Endodermal cell (in vitro differentiated cells): Measurements from ENCODE around the gene XPO4. TPM values are rescaled to one million over a fixed set of nuclear protein-coding genes. Genes with fewer than 3 reads are reported as not detected.

Experiments
- DNase-seq: peaks from one replicate; pipeline ENCODE4 v3.0.0-alpha.2; 2017
- H3K27ac ChIP-seq: 2 replicates; pipeline ENCODE4 v1.5.1; 2013; ENCODE audit warnings: mild to moderate bottlenecking, low read depth, low read length, moderate library complexity
- H3K27me3 ChIP-seq: 2 replicates; pipeline ENCODE4 v1.6.1; 2013; ENCODE audit warnings: mild to moderate bottlenecking, low read length, moderate library complexity; ENCODE audit not compliant: insufficient read depth, control insufficient read depth, poor library complexity, severe bottlenecking
- H3K36me3 ChIP-seq: 2 replicates; pipeline ENCODE4 v1.7.0; 2013; ENCODE audit warnings: mild to moderate bottlenecking, low read length, moderate library complexity; ENCODE audit not compliant: control insufficient read depth, insufficient read depth
- H3K4me1 ChIP-seq: one replicate; pipeline ENCODE4 v1.7.0; 2013; ENCODE audit warnings: low read length; ENCODE audit not compliant: control insufficient read depth, insufficient read depth
- H3K4me3 ChIP-seq: 2 replicates; pipeline ENCODE4 v1.5.1; 2013; ENCODE audit warnings: mild to moderate bottlenecking, low read length, moderate library complexity
- H3K9ac ChIP-seq: 2 replicates; pipeline ENCODE4 v1.6.1; 2013; ENCODE audit warnings: mild to moderate bottlenecking, low read length, moderate library complexity; ENCODE audit not compliant: poor library complexity, severe bottlenecking; ENCODE audit errors: extremely low read depth
- H3K9me3 ChIP-seq: 2 replicates; pipeline ENCODE4 v1.6.1; 2013; ENCODE audit warnings: mild to moderate bottlenecking, low read length, moderate library complexity; ENCODE audit not compliant: control insufficient read depth
- H3K27ac Mint-ChIP-seq: 2 replicates; pipeline ENCODE4 v1.8.0; 2020; ENCODE audit warnings: mixed read lengths
- H3K27me3 Mint-ChIP-seq: 2 replicates; pipeline ENCODE4 v1.8.0; 2021; ENCODE audit warnings: mild to moderate bottlenecking, mixed read lengths; ENCODE audit not compliant: insufficient read depth
- H3K36me3 Mint-ChIP-seq: 2 replicates; pipeline ENCODE4 v1.8.0; 2020; ENCODE audit warnings: low read depth, mixed read lengths
- H3K4me1 Mint-ChIP-seq: 2 replicates; pipeline ENCODE4 v1.8.0; 2020; ENCODE audit warnings: mixed read lengths
- H3K4me3 Mint-ChIP-seq: 2 replicates; pipeline ENCODE4 v1.8.0; 2020; ENCODE audit warnings: mild to moderate bottlenecking, moderate library complexity, mixed read lengths
- H3K9me3 Mint-ChIP-seq: 2 replicates; pipeline ENCODE4 v1.8.0; 2020; ENCODE audit warnings: mild to moderate bottlenecking, mixed read lengths
- WGBS, 2 experiments: methylation state at CpG; one replicate each; pipeline versions ENCODE4 v1.1.5 to v1.1.7; 2013; ENCODE audit warnings: missing lambda C conversion rate in 2 of 2, mixed read lengths in 1 of 2; ENCODE audit not compliant: insufficient coverage in 1 of 2, insufficient read length in 1 of 2; 5-methylcytosine and 5-hydroxymethylcytosine counted together
- total RNA-seq, 2 donors: library from RNA; stranded (reverse); fragmentation: NEBNext Ultra II Directional in 1 of 2; extraction: Animal tissue kit (Norgen Biotek cat#: 25700) in 1 of 2; gene quantifications; 2 replicates in 1 of 2; 3 replicates in 1 of 2; pipeline ENCODE4 v1.2.1, GENCODE V29; 2021
- TF ChIP-seq, protein P1 (sequence below): fragments of 200-600 bp; sonication (generic); conservative IDR thresholded peaks from 2 replicates; pipeline ENCODE4 v1.5.0; 2021; ENCODE audit warnings: antibody characterized with exemption, mild to moderate bottlenecking

Gene XPO4
- total RNA-seq, 2 donors from 2014 or later, result 28.8 to 32.0 TPM

DNA sequence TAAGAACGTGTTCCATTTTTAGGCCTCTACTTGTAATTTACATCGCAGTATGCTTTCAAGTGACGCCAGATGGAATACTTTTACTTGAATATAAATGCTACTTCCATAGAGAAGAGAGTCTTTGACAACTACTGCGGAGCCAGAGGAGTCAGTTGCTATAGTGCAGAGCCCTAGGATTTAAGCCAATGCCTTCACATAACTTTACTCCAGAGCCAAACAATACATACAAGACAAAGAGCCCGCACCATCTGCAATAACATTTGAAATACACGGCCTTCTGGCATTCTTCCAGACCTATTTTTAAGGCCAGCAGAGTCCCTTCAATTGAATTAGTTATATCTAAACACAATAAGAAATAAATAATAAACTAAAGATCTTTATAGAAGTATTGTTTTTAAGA, 59.4 kb downstream of the XPO4 start:
- no peak for DNase-seq
- no peaks in the 10 kb centered on the region for H3K9me3 Mint-ChIP-seq
- Histone ChIP-seq H3K36me3 (peaks cover 23% of the 10 kb centered on the region), H3K4me1 (peaks cover 13% of the 10 kb centered on the region), H3K27me3 (no peaks in the 10 kb centered on the region), H3K9me3 (no peaks in the 10 kb centered on the region), H3K4me3 (no peak overlapping the region), H3K9ac (no peak overlapping the region), H3K27ac (no peak overlapping the region)
- H3K4me1 Mint-ChIP-seq, result peaks cover 16% of the 10 kb centered on the region
- H3K27me3 Mint-ChIP-seq, result no peaks in the 10 kb centered on the region
- H3K27ac Mint-ChIP-seq, result no peak overlapping the region
- 91 to 95% methylated on average over 4 to 6 of the region's 6 CpGs for WGBS, 2 experiments
- TF ChIP-seq, protein P1, sequence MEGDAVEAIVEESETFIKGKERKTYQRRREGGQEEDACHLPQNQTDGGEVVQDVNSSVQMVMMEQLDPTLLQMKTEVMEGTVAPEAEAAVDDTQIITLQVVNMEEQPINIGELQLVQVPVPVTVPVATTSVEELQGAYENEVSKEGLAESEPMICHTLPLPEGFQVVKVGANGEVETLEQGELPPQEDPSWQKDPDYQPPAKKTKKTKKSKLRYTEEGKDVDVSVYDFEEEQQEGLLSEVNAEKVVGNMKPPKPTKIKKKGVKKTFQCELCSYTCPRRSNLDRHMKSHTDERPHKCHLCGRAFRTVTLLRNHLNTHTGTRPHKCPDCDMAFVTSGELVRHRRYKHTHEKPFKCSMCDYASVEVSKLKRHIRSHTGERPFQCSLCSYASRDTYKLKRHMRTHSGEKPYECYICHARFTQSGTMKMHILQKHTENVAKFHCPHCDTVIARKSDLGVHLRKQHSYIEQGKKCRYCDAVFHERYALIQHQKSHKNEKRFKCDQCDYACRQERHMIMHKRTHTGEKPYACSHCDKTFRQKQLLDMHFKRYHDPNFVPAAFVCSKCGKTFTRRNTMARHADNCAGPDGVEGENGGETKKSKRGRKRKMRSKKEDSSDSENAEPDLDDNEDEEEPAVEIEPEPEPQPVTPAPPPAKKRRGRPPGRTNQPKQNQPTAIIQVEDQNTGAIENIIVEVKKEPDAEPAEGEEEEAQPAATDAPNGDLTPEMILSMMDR, result no peak
- no peak overlapping the region for H3K4me3 Mint-ChIP-seq
- peaks cover 23% of the 10 kb centered on the region for H3K36me3 Mint-ChIP-seq

DNA sequence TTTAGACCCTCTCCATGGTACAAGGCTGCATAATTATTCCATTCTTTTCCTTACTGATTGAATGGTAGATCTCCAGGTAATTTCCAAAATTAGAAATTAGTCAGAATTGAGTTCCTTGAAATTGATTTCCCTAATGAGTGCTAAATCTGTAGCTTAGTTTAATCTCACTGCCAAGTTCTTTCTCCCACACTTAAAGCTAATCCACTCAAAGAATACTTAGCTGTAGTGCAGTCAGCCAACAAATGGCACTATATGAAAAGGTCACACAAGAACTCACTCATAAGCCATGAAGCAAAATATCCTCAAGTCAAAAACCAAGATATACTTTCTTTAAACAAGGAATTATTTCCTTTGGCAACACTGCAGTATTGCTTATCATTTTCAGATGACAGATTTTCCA, 62.0 kb downstream of the XPO4 start:
- H3K4me3 ChIP-seq, result no peak overlapping the region
- no peak overlapping the region for H3K4me3 Mint-ChIP-seq
- H3K9me3 Mint-ChIP-seq, result no peaks in the 10 kb centered on the region
- H3K4me1 Mint-ChIP-seq, result no peaks in the 10 kb centered on the region
- H3K27ac ChIP-seq, result no peak overlapping the region
- H3K27ac Mint-ChIP-seq, result no peak overlapping the region
- no peak overlapping the region for H3K9ac ChIP-seq
- no peaks in the 10 kb centered on the region for H3K27me3 Mint-ChIP-seq
- TF ChIP-seq, protein P1, result no peak
- DNase-seq, result no peak
- H3K9me3 ChIP-seq, result no peaks in the 10 kb centered on the region
- H3K36me3 ChIP-seq, result peaks cover 43% of the 10 kb centered on the region
- H3K4me1 ChIP-seq, result peaks cover 3% of the 10 kb centered on the region
- H3K36me3 Mint-ChIP-seq, result peaks cover 44% of the 10 kb centered on the region
- H3K27me3 ChIP-seq, result no peaks in the 10 kb centered on the region

DNA sequence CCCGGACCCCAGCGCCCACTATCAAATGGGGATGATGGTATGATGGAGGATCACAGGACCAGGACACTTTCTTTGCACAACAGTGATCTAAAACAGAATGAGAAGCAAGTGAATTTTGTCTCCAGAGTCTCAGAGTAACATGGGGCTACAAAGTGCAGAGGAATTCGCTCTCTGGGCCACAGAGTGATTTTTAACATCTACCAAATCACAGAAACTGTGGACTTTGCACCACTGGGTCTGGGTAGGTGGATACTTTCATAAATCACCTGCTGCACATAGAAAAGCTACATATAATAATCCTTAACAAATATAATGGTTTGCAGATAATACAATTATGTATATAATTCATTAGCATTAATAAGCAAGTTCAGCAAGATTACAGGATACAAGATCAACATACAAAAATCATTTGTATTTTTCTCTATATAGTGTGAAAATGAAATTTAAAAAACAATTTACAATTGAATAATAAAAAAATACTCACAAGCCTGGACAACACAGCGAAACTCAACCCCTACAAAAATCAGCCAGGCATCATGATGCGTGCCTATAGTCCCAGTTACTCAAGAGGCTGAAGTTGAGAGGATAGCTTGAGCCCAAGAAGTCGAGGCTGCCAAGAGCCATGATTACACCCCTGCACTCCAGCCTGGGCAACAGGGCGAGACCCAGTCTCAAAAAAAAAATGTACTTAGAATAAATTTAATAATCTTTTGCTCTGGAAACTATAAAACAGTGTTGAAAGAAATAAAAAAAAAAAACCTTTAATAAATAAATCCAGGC, 68.5 kb downstream of the XPO4 start:
- H3K27ac Mint-ChIP-seq, result no peak overlapping the region
- TF ChIP-seq, protein P1, result no peak
- DNase-seq, result no peak

More for the DNA sequence above, 68.5 kb downstream of the XPO4 start:
- Histone ChIP-seq H3K9me3 (no peaks in the 10 kb centered on the region), H3K9ac (no peak overlapping the region), H3K36me3 (peaks cover 26% of the 10 kb centered on the region), H3K27ac (no peak overlapping the region), H3K4me3 (no peak overlapping the region), H3K27me3 (no peaks in the 10 kb centered on the region), H3K4me1 (peaks cover 10% of the 10 kb centered on the region)
- Mint-ChIP-seq H3K27me3 (no peaks in the 10 kb centered on the region), H3K9me3 (no peaks in the 10 kb centered on the region), H3K4me1 (peaks cover 13% of the 10 kb centered on the region), H3K4me3 (no peak overlapping the region), H3K36me3 (peaks cover 36% of the 10 kb centered on the region)
- 93 to 97% methylated on average over 4 to 6 of the region's 7 CpGs for WGBS, 2 experiments
